AG04449 (cell line): Measurements from ENCODE around the gene SRRM2.

Experiments
- CTCF ChIA-PET: fragments of 350-600 bp; formaldehyde crosslinking; extraction: SDS; loops from one replicate; lab custom pipeline; 2021; ENCODE audit warnings: antibody characterized with exemption; lab: Yijun Ruan, JAX
- POLR2A ChIA-PET: fragments of 400-600, 350-600 bp; formaldehyde crosslinking; extraction: SDS; loops from one replicate; lab custom pipeline; 2020; ENCODE audit warnings: antibody characterized with exemption, inconsistent platforms; lab: Yijun Ruan, JAX
- DNase-seq: peaks from one replicate; pipeline ENCODE4 v3.0.0-alpha.2; 2010; ENCODE audit warnings: low read depth, low spot score
- H3K4me3 ChIP-seq: 2 replicates; pipeline ENCODE4 v1.5.1; 2011; ENCODE audit warnings: low read depth, mild to moderate bottlenecking, control low read depth, low read length
- CTCF ChIP-seq: IDR thresholded peaks from one replicate; pipeline ENCODE4 v1.5.1; 2011; ENCODE audit warnings: mild to moderate bottlenecking, moderate library complexity, low read length, control low read depth, inconsistent platforms; ENCODE audit not compliant: insufficient read depth; ENCODE audit errors: missing control alignments

SRRM2 gene

GRCh38 chr16:2785101-2785991, 32.9 kb downstream of the SRRM2 start:
- POLR2A ChIA-PET = no interaction called here
- no peak for DNase-seq
- no peak overlapping the region for H3K4me3 ChIP-seq
- no peak for TF ChIP-seq CTCF
- CTCF ChIA-PET = interaction anchor here (2.0 kb wide), 1 partner anchor 54 kb away, joined by 6 read pairs; no protein-coding TSS in a partner anchor

DNA sequence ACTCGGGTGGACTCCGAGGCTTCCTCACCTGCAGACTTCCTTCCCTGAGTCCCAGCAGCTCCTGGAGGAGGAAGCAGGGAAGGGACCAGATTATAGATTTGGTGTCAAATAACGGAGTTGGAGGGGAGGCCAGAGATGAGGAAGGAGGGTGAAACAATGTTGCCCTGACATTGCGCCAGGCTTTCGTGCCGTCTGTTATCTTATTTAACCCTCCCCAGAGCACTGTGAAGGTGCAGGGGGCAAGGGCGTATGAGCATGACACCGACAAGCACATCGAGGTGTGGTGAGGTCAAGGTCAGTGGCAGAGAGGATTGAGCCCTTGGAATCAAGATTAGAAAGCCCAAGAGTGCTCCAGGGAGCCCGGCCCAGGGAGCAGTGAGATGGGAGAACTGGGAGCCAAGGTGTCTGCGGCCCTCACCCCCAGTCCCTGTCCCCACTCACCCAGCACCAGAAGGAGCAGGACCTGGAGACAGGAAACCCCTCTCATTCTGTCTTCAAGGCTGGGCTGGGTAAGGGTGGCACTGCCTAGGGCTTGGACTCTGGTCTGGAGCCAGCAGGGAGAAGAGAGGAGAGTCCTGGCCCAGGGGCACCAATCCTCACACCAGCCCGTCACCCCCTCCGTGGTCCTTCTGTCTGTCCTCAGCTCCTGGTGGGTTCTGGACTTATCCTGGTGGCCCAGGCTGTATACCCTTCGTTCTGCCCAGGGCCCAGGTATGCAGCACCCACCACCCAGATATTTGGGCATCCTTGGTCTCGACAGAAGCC, 33.8 kb downstream of the SRRM2 start:
- ChIA-PET POLR2A (no interaction called here), CTCF (no interaction called here)
- no peak for TF ChIP-seq CTCF
- no peak for DNase-seq
- no peak overlapping the region for H3K4me3 ChIP-seq

GRCh38 chr16:2786826-2787151, 34.4 kb downstream of the SRRM2 start:
- no peak for TF ChIP-seq CTCF
- POLR2A ChIA-PET = no interaction called here
- CTCF ChIA-PET = no interaction called here
- DNase-seq = no peak
- no peak overlapping the region for H3K4me3 ChIP-seq

DNA sequence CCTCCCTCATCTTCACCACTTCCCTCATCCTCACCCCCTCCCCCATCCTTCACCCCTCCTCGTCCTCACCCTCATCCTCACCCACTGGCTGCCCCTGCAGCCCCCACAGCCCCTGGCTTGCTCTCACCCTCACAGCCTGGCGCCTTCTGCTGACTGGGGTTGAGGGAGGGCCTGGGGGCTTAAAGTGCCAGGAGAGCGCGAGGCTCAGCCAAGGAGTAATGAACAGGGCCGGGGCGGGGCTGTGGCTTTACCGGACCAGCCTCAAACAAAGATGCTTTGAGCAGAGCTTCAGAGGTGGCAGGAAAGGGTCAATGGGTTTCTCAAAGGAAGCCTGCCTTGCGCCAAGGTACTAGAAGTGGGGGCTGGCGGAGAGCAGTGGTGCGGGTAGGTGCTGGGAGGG, 35.0 kb downstream of the SRRM2 start, which contains the start of gene PRSS33:
Gene PRSS33 (minus strand): TSS at position 155 of the 400 bp plus-strand sequence. CDS start 1,013 bp downstream, outside the sequence.
- CTCF ChIA-PET = no interaction called here
- no peak for TF ChIP-seq CTCF
- POLR2A ChIA-PET = no interaction called here
- DNase-seq = no peak
- H3K4me3 ChIP-seq = no peak within 1 kb of the TSS

DNA sequence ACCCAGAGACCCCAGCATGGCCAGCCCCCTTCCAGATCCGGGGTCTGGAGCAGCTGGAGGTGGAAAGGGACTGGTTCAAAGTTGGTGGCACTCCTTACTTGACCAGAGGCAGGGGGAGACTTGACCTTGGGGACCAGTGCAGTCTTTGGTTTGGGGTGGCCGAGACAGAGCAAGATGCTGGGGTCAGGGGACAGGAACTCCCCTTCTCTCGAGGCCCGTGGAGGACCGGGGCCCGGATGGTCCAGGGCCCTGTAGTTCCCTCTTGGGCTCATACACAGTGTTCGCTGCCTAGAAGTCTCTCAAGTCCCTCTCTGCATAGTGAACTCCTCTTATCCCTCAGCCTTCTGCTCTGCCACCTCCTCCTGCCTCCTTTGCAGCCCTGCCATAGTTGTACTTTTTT, 35.5 kb downstream of the SRRM2 start:
- DNase-seq = no peak
- TF ChIP-seq CTCF = no peak
- POLR2A ChIA-PET = no interaction called here
- CTCF ChIA-PET = no interaction called here
- no peak overlapping the region for H3K4me3 ChIP-seq

GRCh38 chr16:2790631-2791030, 38.2 kb downstream of the SRRM2 start:
- ChIA-PET CTCF (interaction anchor here (1.6 kb wide), 1 partner anchor 31 kb away, joined by 4 read pairs; no protein-coding TSS in a partner anchor), POLR2A (no interaction called here)
- no peak overlapping the region for H3K4me3 ChIP-seq
- no peak for DNase-seq
- no peak for TF ChIP-seq CTCF
